GM15510 (cell line): Measurements from ENCODE around the gene TRIM52.
A peak's percentile ranks its signal among the peaks of the same experiment; 100 is the strongest.

Experiments
- POLR2A ChIP-seq: IDR thresholded peaks from 3 replicates; pipeline ENCODE4 v1.6.1; 2011; ENCODE audit warnings: borderline replicate concordance; ENCODE audit not compliant: insufficient read length; ENCODE audit errors: extremely low read depth

The TRIM52 gene

GRCh38 chr5:181260720-181261319 is at the start of gene TRIM52:
Gene TRIM52 (minus strand): TSS chr5:181261143. CDS start chr5:181260813, 330 bp downstream.
- TF ChIP-seq POLR2A: peak; percentile 98

- peak; percentile 34 for TF ChIP-seq POLR2A
Measured at GRCh38 chr5:181287331-181287730, 26.4 kb upstream of the TRIM52 start.

- no peak for TF ChIP-seq POLR2A
Measured at GRCh38 chr5:181283347-181283746, 22.4 kb upstream of the TRIM52 start.

- TF ChIP-seq POLR2A: no peak
Measured at GRCh38 chr5:181282874-181283273, 21.9 kb upstream of the TRIM52 start.

GRCh38 chr5:181281984-181282316 is 21.0 kb upstream of the TRIM52 start:
- no peak for TF ChIP-seq POLR2A

GRCh38 chr5:181281077-181281983 is 20.4 kb upstream of the TRIM52 start:
- TF ChIP-seq POLR2A: no peak

- no peak for TF ChIP-seq POLR2A
Measured at GRCh38 chr5:181280251-181280762, 19.4 kb upstream of the TRIM52 start.

- TF ChIP-seq POLR2A: no peak
Measured at GRCh38 chr5:181271081-181271480, 10.1 kb upstream of the TRIM52 start.

GRCh38 chr5:181265092-181265671 is 4.2 kb upstream of the TRIM52 start:
- TF ChIP-seq POLR2A: no peak

- TF ChIP-seq POLR2A: no peak
Measured at GRCh38 chr5:181263633-181264032, 2.7 kb upstream of the TRIM52 start.

GRCh38 chr5:181261320-181262049 is 542 bp upstream of the TRIM52 start:
- peak; percentile 76 for TF ChIP-seq POLR2A

- TF ChIP-seq POLR2A: no peak
Measured at GRCh38 chr5:181259974-181260719, 796 bp downstream of the TRIM52 start.

- TF ChIP-seq POLR2A: no peak
Measured at GRCh38 chr5:181259283-181259682, 1.7 kb downstream of the TRIM52 start.

GRCh38 chr5:181258576-181258975 is 2.4 kb downstream of the TRIM52 start:
- TF ChIP-seq POLR2A: no peak

GRCh38 chr5:181255836-181256578 is 4.9 kb downstream of the TRIM52 start:
- TF ChIP-seq POLR2A: no peak
